GM13976 (cell line): ENCODE measurements around the gene PDGFD.

ENCODE experiments used
- DNase-seq: peaks from one replicate; pipeline ENCODE4 v3.0.0; 2012; ENCODE audit warnings: low spot score
- in situ Hi-C: fragments of 300-500 bp; cut with MboI; formaldehyde crosslinking; loops from one replicate; pipeline ENCODE4 v1.12.0; 2022; ENCODE audit warnings: low sequenced_read_pairs, mixed read lengths, inconsistent platforms; ENCODE audit not compliant: unreplicated experiment
- TF ChIP-seq, protein P1 (sequence below): IDR thresholded peaks from 2 replicates; pipeline ENCODE4 v1.5.1; 2012; ENCODE audit warnings: borderline replicate concordance, mild to moderate bottlenecking; ENCODE audit not compliant: insufficient read depth; ENCODE audit errors: extremely low read depth, missing control alignments, control extremely low read depth

PDGFD gene

GRCh38 chr11:103883856-103884255, 280.1 kb downstream of the PDGFD start:
- in situ Hi-C loops, result no loop called here
- TF ChIP-seq, protein P1, sequence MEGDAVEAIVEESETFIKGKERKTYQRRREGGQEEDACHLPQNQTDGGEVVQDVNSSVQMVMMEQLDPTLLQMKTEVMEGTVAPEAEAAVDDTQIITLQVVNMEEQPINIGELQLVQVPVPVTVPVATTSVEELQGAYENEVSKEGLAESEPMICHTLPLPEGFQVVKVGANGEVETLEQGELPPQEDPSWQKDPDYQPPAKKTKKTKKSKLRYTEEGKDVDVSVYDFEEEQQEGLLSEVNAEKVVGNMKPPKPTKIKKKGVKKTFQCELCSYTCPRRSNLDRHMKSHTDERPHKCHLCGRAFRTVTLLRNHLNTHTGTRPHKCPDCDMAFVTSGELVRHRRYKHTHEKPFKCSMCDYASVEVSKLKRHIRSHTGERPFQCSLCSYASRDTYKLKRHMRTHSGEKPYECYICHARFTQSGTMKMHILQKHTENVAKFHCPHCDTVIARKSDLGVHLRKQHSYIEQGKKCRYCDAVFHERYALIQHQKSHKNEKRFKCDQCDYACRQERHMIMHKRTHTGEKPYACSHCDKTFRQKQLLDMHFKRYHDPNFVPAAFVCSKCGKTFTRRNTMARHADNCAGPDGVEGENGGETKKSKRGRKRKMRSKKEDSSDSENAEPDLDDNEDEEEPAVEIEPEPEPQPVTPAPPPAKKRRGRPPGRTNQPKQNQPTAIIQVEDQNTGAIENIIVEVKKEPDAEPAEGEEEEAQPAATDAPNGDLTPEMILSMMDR, result no peak
- no peak for DNase-seq

DNA sequence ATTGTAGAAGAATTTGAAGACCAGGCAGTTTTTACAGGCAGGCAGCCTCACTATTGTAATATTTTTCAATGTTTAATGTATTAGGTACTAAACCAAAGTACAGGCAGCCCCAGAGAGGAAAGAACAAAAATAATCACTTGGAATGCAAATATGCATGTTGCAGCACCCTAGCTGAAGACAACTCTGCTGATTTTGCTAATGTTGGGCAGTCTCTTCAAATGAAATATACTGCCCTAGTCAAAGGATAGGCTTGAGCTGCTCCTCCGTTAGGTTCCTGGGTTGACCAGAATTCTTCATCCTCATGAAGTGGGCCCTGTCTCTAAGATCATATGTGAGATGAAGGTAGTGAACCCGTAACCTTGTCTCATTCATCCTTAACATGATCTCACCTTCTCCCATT, 280.7 kb downstream of the PDGFD start:
- no peak for DNase-seq
- in situ Hi-C loops, result no loop called here
- TF ChIP-seq, protein P1, result no peak

DNA sequence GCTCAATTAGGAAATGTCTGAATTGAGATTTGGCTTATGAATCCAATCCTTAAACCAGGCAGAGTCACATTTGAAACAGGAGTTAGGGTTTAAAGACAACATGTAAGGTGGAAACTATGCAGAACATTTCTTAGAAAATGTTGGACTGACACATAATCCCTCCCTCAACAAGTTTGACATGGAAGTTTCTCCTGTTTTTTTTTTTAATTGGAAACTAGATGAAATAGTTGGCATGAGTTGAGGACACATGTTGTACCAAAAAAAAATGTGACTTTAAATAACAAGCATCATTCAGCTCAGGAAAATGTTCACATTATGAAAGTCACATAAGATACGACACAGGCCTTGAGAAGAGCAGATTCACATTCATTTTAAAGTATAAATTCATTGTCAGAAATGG, 282.4 kb downstream of the PDGFD start:
- DNase-seq, result no peak
- TF ChIP-seq, protein P1, result no peak
- in situ Hi-C loops, result no loop called here

DNA sequence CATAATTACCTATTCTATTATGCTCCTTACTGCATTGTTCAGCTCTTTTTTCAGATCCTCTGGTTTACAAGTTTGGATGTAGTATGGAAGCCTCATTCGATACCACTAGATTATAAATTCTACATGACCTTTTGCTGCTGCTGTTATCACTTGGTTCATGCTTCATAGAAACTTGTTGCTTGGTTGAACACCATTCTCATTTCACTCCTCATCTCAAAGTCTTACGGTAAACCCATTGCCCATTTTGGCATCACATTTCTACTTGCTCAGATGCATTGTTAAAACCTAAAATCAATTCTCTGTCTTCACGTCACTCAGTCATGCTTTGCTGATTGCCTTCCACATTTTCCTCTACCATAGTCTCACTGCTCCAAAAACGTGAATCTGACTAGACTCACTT, 283.0 kb downstream of the PDGFD start:
- DNase-seq, result no peak
- in situ Hi-C loops, result no loop called here
- TF ChIP-seq, protein P1, result no peak

DNA sequence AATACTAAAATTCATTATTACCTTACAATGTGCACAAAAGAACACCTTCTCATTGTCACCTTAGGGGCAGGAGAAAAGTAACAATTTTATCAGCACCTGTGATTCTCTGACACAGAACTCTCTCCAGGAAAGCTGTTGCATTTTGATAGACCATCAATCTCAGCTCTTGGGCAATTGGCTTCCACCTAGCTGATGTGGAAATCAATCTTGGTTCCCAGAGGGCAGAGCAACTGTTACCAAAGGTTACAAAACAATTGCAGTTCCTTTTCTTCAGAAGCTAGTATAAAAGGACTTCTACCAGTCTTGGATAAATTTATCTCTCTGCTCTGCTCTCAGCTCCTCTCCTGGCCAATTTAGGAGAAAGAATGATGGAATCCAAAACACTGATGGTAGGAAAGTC, 285.3 kb downstream of the PDGFD start:
- no peak for DNase-seq
- TF ChIP-seq, protein P1, result no peak
- in situ Hi-C loops, result no loop called here

- in situ Hi-C loops, result no loop called here
- TF ChIP-seq, protein P1, result peak; percentile 17
- DNase-seq, result no peak
Measured at GRCh38 chr11:103877221-103877620, 286.7 kb downstream of the PDGFD start.
